Neuronal stem cell (in vitro differentiated cells): ENCODE data around the gene BATF.

Experiments used
- DNase-seq: peaks from one replicate; pipeline ENCODE4 v3.0.0-alpha.2; 2013; ENCODE audit warnings: low spot score
- H2AFZ ChIP-seq: one replicate; pipeline ENCODE4 v1.6.1; 2013; ENCODE audit warnings: mild to moderate bottlenecking, low read length, inconsistent platforms
- H2AK5ac ChIP-seq: 2 replicates; pipeline ENCODE4 v1.6.1; 2013; ENCODE audit warnings: low read depth, mild to moderate bottlenecking, inconsistent platforms, low read length, moderate library complexity, mixed read lengths
- H2BK120ac ChIP-seq: 2 replicates; pipeline ENCODE4 v1.6.1; 2013; ENCODE audit warnings: low read depth, mild to moderate bottlenecking, inconsistent platforms, low read length, moderate library complexity, mixed read lengths
- H2BK12ac ChIP-seq: one replicate; pipeline ENCODE4 v1.6.1; 2013; ENCODE audit warnings: low read length, inconsistent platforms
- H2BK15ac ChIP-seq: 2 replicates; pipeline ENCODE4 v1.6.1; 2013; ENCODE audit warnings: mild to moderate bottlenecking, low read length, inconsistent platforms, mixed read lengths
- H2BK5ac ChIP-seq: one replicate; pipeline ENCODE4 v1.6.1; 2013; ENCODE audit warnings: inconsistent platforms, mild to moderate bottlenecking, low read length, moderate library complexity
- H3K14ac ChIP-seq: one replicate; pipeline ENCODE4 v1.6.1; 2013; ENCODE audit warnings: low read length, inconsistent platforms
- H3K18ac ChIP-seq: 2 replicates; pipeline ENCODE4 v1.6.1; 2013; ENCODE audit warnings: low read length, inconsistent platforms
- H3K23ac ChIP-seq: 2 replicates; pipeline ENCODE4 v1.6.1; 2013; ENCODE audit warnings: low read depth, mild to moderate bottlenecking, mixed read lengths, low read length, inconsistent platforms; ENCODE audit not compliant: poor library complexity
- H3K27ac ChIP-seq: replicated peaks from 3 replicates; pipeline ENCODE4 v1.5.1; 2013; ENCODE audit warnings: low read length, inconsistent platforms
- H3K27me3 ChIP-seq, 3 experiments: 2 replicates each; pipeline ENCODE4 v1.6.1; 2013; ENCODE audit warnings: low read length in 3 of 3, mild to moderate bottlenecking in 2 of 3, inconsistent platforms in 1 of 3, low read depth in 1 of 3, mixed read lengths in 1 of 3, moderate library complexity in 1 of 3; ENCODE audit not compliant: control insufficient read depth in 3 of 3, insufficient read depth in 3 of 3
- H3K36me3 ChIP-seq, 2 donors: replicated peaks in 1 of 2; 2 replicates each; pipeline ENCODE4 v1.6.1; 2013; ENCODE audit warnings: low read length in 2 of 2; ENCODE audit not compliant: control insufficient read depth in 2 of 2, insufficient read depth in 2 of 2
- H3K4ac ChIP-seq: 2 replicates; pipeline ENCODE4 v1.6.1; 2013; ENCODE audit warnings: inconsistent platforms, mild to moderate bottlenecking, low read length, moderate library complexity
- H3K4me1 ChIP-seq, 2 donors: 1 replicate in 1 of 2; 2 replicates in 1 of 2; pipeline ENCODE4 v1.6.1; 2013; ENCODE audit warnings: low read length in 2 of 2, low read depth in 1 of 2; ENCODE audit not compliant: control insufficient read depth in 2 of 2, insufficient read depth in 1 of 2
- H3K4me2 ChIP-seq: one replicate; pipeline ENCODE4 v1.6.1; 2013; ENCODE audit warnings: mild to moderate bottlenecking, low read length, inconsistent platforms; ENCODE audit not compliant: insufficient read depth, poor library complexity, severe bottlenecking
- H3K4me3 ChIP-seq, 2 donors: 2 replicates each; pipeline ENCODE4 v1.5.1; 2013; ENCODE audit warnings: low read length in 2 of 2, mild to moderate bottlenecking in 2 of 2, inconsistent platforms in 1 of 2, moderate library complexity in 1 of 2
- H3K79me1 ChIP-seq: one replicate; pipeline ENCODE4 v1.6.1; 2013; ENCODE audit warnings: low read depth, mild to moderate bottlenecking, inconsistent platforms, low read length, moderate library complexity
- H3K9ac ChIP-seq: one replicate; pipeline ENCODE4 v1.6.1; 2013; ENCODE audit warnings: mild to moderate bottlenecking, low read depth, low read length, inconsistent platforms; ENCODE audit not compliant: poor library complexity
- H3K9me3 ChIP-seq, 2 donors: replicated peaks in 1 of 2; 2 replicates each; pipeline versions ENCODE3 to v1.6.1; 2013; ENCODE audit warnings: low read length in 2 of 2, mild to moderate bottlenecking in 2 of 2, inconsistent platforms in 1 of 2, low read depth in 1 of 2, mixed read lengths in 1 of 2, moderate library complexity in 1 of 2; ENCODE audit not compliant: control insufficient read depth in 2 of 2, insufficient read depth in 1 of 2
- H4K8ac ChIP-seq: one replicate; pipeline ENCODE4 v1.6.1; 2013; ENCODE audit warnings: low read depth, mild to moderate bottlenecking, inconsistent platforms, low read length, moderate library complexity
- H4K91ac ChIP-seq: one replicate; pipeline ENCODE4 v1.6.1; 2013; ENCODE audit warnings: low read length, low read depth, mild to moderate bottlenecking, inconsistent platforms; ENCODE audit not compliant: poor library complexity
- WGBS, 2 donors: extraction: QIAGEN DNeasy Blood & Tissue Kit; methylation state at CpG; one replicate each; pipeline ENCODE4 v1.1.7; 2013; ENCODE audit warnings: missing lambda C conversion rate in 2 of 2, mixed read lengths in 1 of 2; ENCODE audit not compliant: insufficient read length in 2 of 2, insufficient replicate concordance in 1 of 2; ENCODE audit errors: extremely low coverage in 2 of 2; 5-methylcytosine and 5-hydroxymethylcytosine counted together

Gene BATF

DNA sequence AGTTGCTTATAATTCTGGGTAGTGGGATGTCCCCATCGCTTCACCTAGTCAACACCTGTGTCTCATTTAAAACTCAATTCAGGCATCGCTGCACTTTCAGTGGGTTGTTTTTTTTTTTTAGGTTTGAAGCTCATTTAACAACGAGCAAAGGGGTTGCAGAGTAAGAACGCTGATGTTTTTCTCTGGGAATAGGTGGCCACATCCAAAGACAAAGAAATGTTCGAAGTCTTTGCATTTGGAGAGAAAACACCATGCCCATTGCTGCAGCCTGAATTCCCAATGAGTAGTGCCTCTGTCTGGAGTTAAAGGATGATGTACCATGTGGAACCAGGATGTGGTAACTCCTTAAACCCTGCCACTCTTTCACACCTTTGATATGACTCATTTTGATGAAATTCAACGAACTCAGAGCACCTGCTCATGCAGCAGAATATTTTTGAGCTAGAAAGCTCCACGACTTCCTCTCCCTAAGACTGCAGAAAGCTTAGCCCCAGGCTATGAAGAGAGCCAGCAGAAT is 35.1 kb upstream of the BATF start:
- H2BK120ac ChIP-seq, result no peak overlapping the region
- H4K8ac ChIP-seq, result no peak overlapping the region
- no peak for DNase-seq
- H3K27me3 ChIP-seq, result peaks cover 0 to 3% (median 0%) of the 10 kb centered on the region in 3 experiments
- H3K9me3 ChIP-seq, result no peaks in the 10 kb centered on the region
- H3K14ac ChIP-seq, result no peak overlapping the region
- H3K23ac ChIP-seq, result no peak overlapping the region
- H3K27ac ChIP-seq, result no peak overlapping the region
- H3K4me1 ChIP-seq, result no peaks in the 10 kb centered on the region
- no peaks in the 10 kb centered on the region for H3K36me3 ChIP-seq
- H3K9ac ChIP-seq, result no peak overlapping the region
- H3K4me3 ChIP-seq, result no peak overlapping the region
- H2BK12ac ChIP-seq, result no peak overlapping the region
- no peak overlapping the region for H2BK5ac ChIP-seq
- no peak overlapping the region for H2BK15ac ChIP-seq
- no CpG with 5 or more reads among the region's 7 CpGs for WGBS, 2 donors
- H2AFZ ChIP-seq, result no peak overlapping the region
- H3K79me1 ChIP-seq, result no peaks in the 10 kb centered on the region
- H3K18ac ChIP-seq, result no peak overlapping the region
- H2AK5ac ChIP-seq, result no peak overlapping the region
- H3K4me2 ChIP-seq, result no peak overlapping the region
- no peak overlapping the region for H3K4ac ChIP-seq
- no peak overlapping the region for H4K91ac ChIP-seq

DNA sequence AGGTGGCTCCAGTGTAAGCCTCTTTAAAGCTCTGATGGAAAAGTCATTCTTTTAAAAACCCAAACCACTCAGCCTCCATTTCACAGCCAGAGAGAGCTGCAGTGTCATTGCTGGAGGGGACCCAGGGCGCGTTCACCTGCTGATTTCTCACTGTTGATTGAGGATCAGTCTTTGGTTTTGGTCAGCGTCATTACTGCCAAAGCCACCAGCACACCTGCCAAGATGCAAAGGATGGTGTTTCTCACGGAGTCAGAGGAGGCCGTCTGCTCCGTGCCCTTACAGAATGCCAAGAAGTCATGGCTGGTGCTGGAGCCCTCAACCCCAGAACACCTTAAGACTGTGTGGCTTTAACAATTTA is 32.8 kb upstream of the BATF start:
- H2BK15ac ChIP-seq, result no peak overlapping the region
- no peak overlapping the region for H3K23ac ChIP-seq
- DNase-seq, result no peak
- no peak overlapping the region for H3K27ac ChIP-seq
- no peak overlapping the region for H3K4me3 ChIP-seq
- H2BK120ac ChIP-seq, result no peak overlapping the region
- no peak overlapping the region for H3K14ac ChIP-seq
- no peaks in the 10 kb centered on the region for H3K9me3 ChIP-seq
- no peaks in the 10 kb centered on the region for H3K79me1 ChIP-seq
- no CpG with 5 or more reads among the region's 6 CpGs for WGBS, 2 donors
- H3K4me2 ChIP-seq, result no peak overlapping the region
- H3K4me1 ChIP-seq, result no peaks in the 10 kb centered on the region
- H3K9ac ChIP-seq, result no peak overlapping the region
- H2BK12ac ChIP-seq, result no peak overlapping the region
- no peak overlapping the region for H2BK5ac ChIP-seq
- no peak overlapping the region for H3K18ac ChIP-seq
- H4K8ac ChIP-seq, result no peak overlapping the region
- no peak overlapping the region for H2AK5ac ChIP-seq
- H3K36me3 ChIP-seq, result no peaks in the 10 kb centered on the region
- H3K27me3 ChIP-seq, result peaks cover 0 to 6% (median 0%) of the 10 kb centered on the region in 3 experiments
- H2AFZ ChIP-seq, result no peak overlapping the region
- H3K4ac ChIP-seq, result no peak overlapping the region
- H4K91ac ChIP-seq, result no peak overlapping the region

DNA sequence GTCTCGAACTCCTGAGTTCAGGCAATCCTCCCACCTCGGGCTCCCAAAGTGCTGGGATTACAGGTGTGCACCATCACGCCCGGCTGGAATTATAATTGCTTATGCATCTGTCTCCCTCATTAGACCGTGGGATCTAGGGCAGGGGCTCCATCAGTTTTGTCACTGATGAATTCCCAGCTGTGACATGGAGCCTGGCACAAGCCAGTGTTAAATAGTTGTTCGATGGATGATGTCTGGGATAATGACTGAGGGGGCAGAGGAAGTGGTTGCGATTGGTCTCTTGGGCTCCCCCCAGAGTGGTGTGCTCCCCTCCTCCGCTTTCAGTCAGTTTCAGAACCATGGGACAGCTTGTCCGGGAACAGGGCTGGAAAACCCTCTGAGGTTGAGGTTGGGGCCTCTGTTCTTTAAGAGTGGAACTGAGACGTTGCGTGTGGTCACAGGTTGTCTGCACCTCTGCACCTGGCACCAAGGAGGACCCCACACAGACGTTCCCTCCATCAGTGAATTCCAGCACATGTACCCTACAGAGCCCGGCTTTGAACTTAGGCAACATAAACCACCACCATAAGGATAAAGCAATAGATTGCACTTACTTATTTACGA is 30.8 kb upstream of the BATF start:
- WGBS, 2 donors, result no CpG with 5 or more reads among the region's 14 CpGs
- no peaks in the 10 kb centered on the region for H3K36me3 ChIP-seq
- H3K14ac ChIP-seq, result no peak overlapping the region
- H2AK5ac ChIP-seq, result no peak overlapping the region
- H2AFZ ChIP-seq, result no peak overlapping the region
- no peak overlapping the region for H2BK15ac ChIP-seq
- no peak overlapping the region for H3K18ac ChIP-seq
- no peak overlapping the region for H4K91ac ChIP-seq
- H3K27me3 ChIP-seq, result peaks cover 0 to 7% (median 0%) of the 10 kb centered on the region in 3 experiments
- H3K27ac ChIP-seq, result no peak overlapping the region
- H3K4me2 ChIP-seq, result no peak overlapping the region
- H3K9ac ChIP-seq, result no peak overlapping the region
- DNase-seq, result no peak
- H2BK12ac ChIP-seq, result no peak overlapping the region
- H3K4me1 ChIP-seq, result no peaks in the 10 kb centered on the region
- no peak overlapping the region for H3K23ac ChIP-seq
- no peak overlapping the region for H2BK5ac ChIP-seq
- no peak overlapping the region for H2BK120ac ChIP-seq
- no peaks in the 10 kb centered on the region for H3K79me1 ChIP-seq
- no peaks in the 10 kb centered on the region for H3K9me3 ChIP-seq
- H4K8ac ChIP-seq, result no peak overlapping the region
- no peak overlapping the region for H3K4ac ChIP-seq
- H3K4me3 ChIP-seq, result no peak overlapping the region

DNA sequence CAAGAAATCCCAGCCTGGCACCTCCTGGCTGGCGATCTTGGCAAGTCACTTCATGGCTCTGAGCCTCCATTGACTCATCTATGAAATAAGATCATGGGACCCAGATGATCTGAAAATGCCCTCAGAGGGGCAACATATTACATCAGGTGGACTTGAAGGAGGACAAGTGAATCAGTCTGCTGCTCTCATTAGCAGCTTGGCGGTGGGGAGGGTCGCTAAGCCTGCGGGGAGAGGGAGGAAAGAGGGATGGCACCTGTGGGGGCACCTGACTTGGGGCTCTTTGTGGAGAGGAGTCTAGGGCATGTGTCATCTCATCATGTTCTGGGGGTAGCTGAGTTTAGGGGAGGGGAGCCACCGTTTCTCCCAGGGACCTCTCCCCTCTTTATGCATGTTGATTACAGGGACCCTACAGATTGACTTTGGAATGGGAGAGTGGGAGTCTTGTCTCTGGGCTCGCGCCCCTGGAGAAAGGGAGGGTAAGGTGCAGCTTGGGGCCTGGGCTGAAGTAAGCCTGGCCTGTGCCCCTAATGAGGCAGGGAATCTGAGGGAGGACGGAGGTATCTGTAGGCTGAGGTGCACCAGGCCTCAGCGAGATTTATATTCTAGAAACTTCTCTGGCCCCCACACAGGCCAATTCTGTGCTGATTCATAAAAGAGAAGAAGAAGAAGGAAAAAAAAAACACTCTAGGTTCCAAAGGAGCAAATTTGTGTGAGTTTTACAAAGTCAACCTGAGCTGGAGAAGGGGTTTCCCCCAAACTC is 29.3 kb upstream of the BATF start:
- H3K4me2 ChIP-seq, result no peak overlapping the region
- H3K18ac ChIP-seq, result no peak overlapping the region
- H3K9me3 ChIP-seq, result peaks cover 0 to 2% of the 10 kb centered on the region in 2 donors
- H3K4me1 ChIP-seq, result no peaks in the 10 kb centered on the region
- H3K36me3 ChIP-seq, result no peaks in the 10 kb centered on the region
- no peak overlapping the region for H2AK5ac ChIP-seq
- no peak overlapping the region for H2BK15ac ChIP-seq
- no peak for DNase-seq
- H3K27me3 ChIP-seq, result peaks cover 0 to 10% (median 0%) of the 10 kb centered on the region in 3 experiments
- no peak overlapping the region for H2BK12ac ChIP-seq
- H3K9ac ChIP-seq, result no peak overlapping the region
- H2BK5ac ChIP-seq, result no peak overlapping the region
- no peaks in the 10 kb centered on the region for H3K79me1 ChIP-seq
- no peak overlapping the region for H3K27ac ChIP-seq
- no peak overlapping the region for H3K14ac ChIP-seq
- no peak overlapping the region for H3K4ac ChIP-seq
- H3K4me3 ChIP-seq, result no peak overlapping the region
- no peak overlapping the region for H4K8ac ChIP-seq
- no peak overlapping the region for H2AFZ ChIP-seq
- H2BK120ac ChIP-seq, result no peak overlapping the region
- H3K23ac ChIP-seq, result no peak overlapping the region
- no peak overlapping the region for H4K91ac ChIP-seq
- no CpG with 5 or more reads among the region's 9 CpGs for WGBS, 2 donors
